Neural crest cell (in vitro differentiated cells): ENCODE data around the gene DNAJC17. TPM values are rescaled to one million over a fixed set of nuclear protein-coding genes. Genes with fewer than 3 reads are reported as not detected.
A peak's percentile ranks its signal among the peaks of the same experiment; 100 is the strongest.

Source experiments
- DNase-seq: peaks from one replicate; pipeline ENCODE4 v3.0.0; 2021; ENCODE audit warnings: low read depth, mixed read lengths, low spot score
- H3K27ac Mint-ChIP-seq: one replicate; pipeline ENCODE4 v1.8.0; 2021; ENCODE audit warnings: mild to moderate bottlenecking, mixed read lengths; ENCODE audit not compliant: unreplicated experiment
- H3K27me3 Mint-ChIP-seq: 2 replicates; pipeline ENCODE4 v1.8.0; 2021; ENCODE audit warnings: low read depth, mild to moderate bottlenecking, mixed read lengths
- H3K36me3 Mint-ChIP-seq: 2 replicates; pipeline ENCODE4 v1.8.0; 2021; ENCODE audit warnings: low read depth, mild to moderate bottlenecking, mixed read lengths
- H3K4me1 Mint-ChIP-seq: 2 replicates; pipeline ENCODE4 v1.8.0; 2021; ENCODE audit warnings: mixed read lengths
- H3K4me3 Mint-ChIP-seq: one replicate; pipeline ENCODE4 v1.8.0; 2021; ENCODE audit warnings: mild to moderate bottlenecking, mixed read lengths
- H3K9me3 Mint-ChIP-seq: 2 replicates; pipeline ENCODE4 v1.8.0; 2021; ENCODE audit warnings: mixed read lengths
- total RNA-seq: library from RNA; stranded (reverse); gene quantifications from 2 replicates; pipeline ENCODE4 v1.2.1, GENCODE V29; 2021
- TF ChIP-seq, protein P1 (sequence below): fragments of 200-600 bp; sonication (generic); conservative IDR thresholded peaks from 2 replicates; pipeline ENCODE4 v1.5.0; 2021; ENCODE audit warnings: antibody characterized with exemption, mild to moderate bottlenecking

DNAJC17 gene
- total RNA-seq, 1 donor from 2014 or later = 39.3 TPM

DNA sequence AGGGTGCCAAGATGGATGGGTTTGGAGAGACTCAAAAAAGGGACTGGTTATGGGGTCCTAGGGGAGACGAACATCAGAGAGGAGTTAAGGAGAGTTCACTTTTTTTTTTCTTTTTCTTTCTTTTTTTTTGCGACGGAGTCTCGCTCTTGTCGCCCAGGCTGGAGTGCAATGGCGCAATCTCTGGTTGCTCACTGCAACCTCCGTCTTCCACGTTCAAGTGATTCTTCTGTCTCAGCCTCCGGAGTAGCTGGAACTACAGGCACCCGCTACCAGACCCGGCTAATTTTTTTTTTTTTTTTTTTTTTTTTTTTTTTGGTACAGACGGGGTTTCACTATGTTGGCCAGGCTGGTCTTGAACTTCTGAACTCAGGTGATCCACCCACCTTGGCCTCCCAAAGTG, 37.8 kb upstream of the DNAJC17 start:
- Mint-ChIP-seq H3K27me3 (peaks cover 75% of the 10 kb centered on the region), H3K4me3 (peak overlapping the region; percentile 76), H3K9me3 (no peaks in the 10 kb centered on the region), H3K4me1 (peaks cover 19% of the 10 kb centered on the region), H3K36me3 (no peaks in the 10 kb centered on the region), H3K27ac (no peak overlapping the region)
- DNase-seq = no peak
- TF ChIP-seq, protein P1, sequence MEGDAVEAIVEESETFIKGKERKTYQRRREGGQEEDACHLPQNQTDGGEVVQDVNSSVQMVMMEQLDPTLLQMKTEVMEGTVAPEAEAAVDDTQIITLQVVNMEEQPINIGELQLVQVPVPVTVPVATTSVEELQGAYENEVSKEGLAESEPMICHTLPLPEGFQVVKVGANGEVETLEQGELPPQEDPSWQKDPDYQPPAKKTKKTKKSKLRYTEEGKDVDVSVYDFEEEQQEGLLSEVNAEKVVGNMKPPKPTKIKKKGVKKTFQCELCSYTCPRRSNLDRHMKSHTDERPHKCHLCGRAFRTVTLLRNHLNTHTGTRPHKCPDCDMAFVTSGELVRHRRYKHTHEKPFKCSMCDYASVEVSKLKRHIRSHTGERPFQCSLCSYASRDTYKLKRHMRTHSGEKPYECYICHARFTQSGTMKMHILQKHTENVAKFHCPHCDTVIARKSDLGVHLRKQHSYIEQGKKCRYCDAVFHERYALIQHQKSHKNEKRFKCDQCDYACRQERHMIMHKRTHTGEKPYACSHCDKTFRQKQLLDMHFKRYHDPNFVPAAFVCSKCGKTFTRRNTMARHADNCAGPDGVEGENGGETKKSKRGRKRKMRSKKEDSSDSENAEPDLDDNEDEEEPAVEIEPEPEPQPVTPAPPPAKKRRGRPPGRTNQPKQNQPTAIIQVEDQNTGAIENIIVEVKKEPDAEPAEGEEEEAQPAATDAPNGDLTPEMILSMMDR = no peak

- TF ChIP-seq, protein P1 = no peak
- Mint-ChIP-seq H3K36me3 (no peaks in the 10 kb centered on the region), H3K4me3 (peak overlapping the region; percentile 76), H3K9me3 (no peaks in the 10 kb centered on the region), H3K4me1 (peaks cover 19% of the 10 kb centered on the region), H3K27ac (no peak overlapping the region), H3K27me3 (peaks cover 76% of the 10 kb centered on the region)
- DNase-seq = no peak
Measured at GRCh38 chr15:40844696-40845030, 37.4 kb upstream of the DNAJC17 start.

DNA sequence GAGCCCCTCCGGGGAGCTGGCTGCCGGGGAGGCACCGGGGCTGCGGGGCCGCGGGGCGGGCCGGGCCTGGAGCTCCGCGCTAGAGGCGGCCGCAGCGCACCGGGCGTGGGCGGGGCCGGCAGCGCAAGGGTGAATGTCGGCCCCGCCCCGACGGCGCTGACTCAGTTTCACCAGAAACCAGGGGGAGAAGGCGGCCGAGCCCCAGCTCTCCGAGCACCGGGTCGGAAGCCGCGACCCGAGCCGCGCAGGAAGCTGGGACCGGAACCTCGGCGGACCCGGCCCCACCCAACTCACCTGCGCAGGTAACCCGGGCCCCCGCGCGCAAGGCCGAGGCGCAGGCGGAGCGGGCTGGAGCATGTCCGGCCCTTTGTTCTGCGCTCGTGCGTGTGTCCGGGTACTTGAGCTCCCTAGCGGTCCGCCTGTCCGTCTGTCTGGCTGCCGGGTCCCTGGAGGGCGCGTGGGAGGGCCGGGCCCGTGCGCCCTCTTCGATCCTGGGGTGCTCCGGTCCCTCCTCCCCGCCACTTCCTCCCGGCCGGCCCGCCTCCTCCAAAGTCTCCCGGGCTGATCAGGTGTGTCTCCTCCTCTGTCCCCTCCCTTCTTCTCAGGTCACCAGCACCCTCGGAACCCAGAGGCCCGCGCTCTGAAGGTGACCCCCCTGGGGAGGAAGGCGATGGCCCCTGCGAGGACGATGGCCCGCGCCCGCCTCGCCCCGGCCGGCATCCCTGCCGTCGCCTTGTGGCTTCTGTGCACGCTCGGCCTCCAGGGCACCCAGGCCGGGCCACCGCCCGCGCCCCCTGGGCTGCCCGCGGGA, 36.8 kb upstream of the DNAJC17 start, which contains the start of gene SPINT1:
Gene SPINT1 (plus strand): TSS at position 164 of the 811 bp plus-strand sequence. CDS start 507 bp downstream, at position 671.
- Mint-ChIP-seq H3K4me3 (peak within 1 kb of the TSS; percentile 78), H3K27ac (no peak within 1 kb of the TSS), H3K36me3 (no peaks in the 10 kb centered on the region), H3K9me3 (no peaks in the 10 kb centered on the region), H3K4me1 (peaks cover 19% of the 10 kb centered on the region), H3K27me3 (peaks cover 79% of the 10 kb centered on the region)
- TF ChIP-seq, protein P1 = no peak
- no peak for DNase-seq

GRCh38 chr15:40843261-40843884, 36.1 kb upstream of the DNAJC17 start:
- Mint-ChIP-seq H3K4me1 (peaks cover 19% of the 10 kb centered on the region), H3K4me3 (peak overlapping the region; percentile 78), H3K9me3 (no peaks in the 10 kb centered on the region), H3K36me3 (no peaks in the 10 kb centered on the region), H3K27ac (no peak overlapping the region), H3K27me3 (peaks cover 76% of the 10 kb centered on the region)
- TF ChIP-seq, protein P1 = no peak
- DNase-seq = no peak

DNA sequence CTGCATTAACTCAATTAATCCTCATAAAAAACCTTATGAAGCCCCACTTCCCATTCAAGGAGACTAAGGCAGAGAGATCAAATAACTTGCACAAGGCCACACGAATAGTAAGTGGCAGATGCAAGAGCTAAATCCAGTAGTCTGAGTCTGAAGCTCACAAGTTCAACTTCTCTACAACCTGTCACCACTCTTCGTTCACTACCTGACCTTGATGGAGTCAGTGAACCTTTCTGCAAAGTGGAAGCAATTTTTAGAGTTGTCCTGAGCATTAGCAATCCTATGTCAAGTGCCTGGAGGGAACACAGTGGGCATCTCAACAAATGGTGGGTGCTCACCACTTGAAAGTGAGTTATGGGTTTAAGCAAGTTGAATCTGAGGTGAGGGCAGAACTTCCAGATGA, 34.5 kb upstream of the DNAJC17 start:
- no peak overlapping the region for H3K27ac Mint-ChIP-seq
- TF ChIP-seq, protein P1 = no peak

More for the DNA sequence above, 34.5 kb upstream of the DNAJC17 start:
- H3K4me3 Mint-ChIP-seq = no peak overlapping the region
- no peaks in the 10 kb centered on the region for H3K9me3 Mint-ChIP-seq
- H3K27me3 Mint-ChIP-seq = peaks cover 63% of the 10 kb centered on the region
- no peaks in the 10 kb centered on the region for H3K36me3 Mint-ChIP-seq
- H3K4me1 Mint-ChIP-seq = peaks cover 8% of the 10 kb centered on the region
- DNase-seq = no peak
